Spinal cord (tissue), 10 donors: ENCODE results near the gene CHST1. TPM values are rescaled to one million over a fixed set of nuclear protein-coding genes. Genes with fewer than 3 reads are reported as not detected.

Experiments
- DNase-seq, 6 donors: peaks; one replicate each; pipeline versions ENCODE4 v3.0.0 to v3.0.0-alpha.2; 2013 to 2015; ENCODE audit warnings: low spot score in 6 of 6, low read depth in 4 of 6
- H3K27ac ChIP-seq: one replicate; pipeline ENCODE4 v1.5.1; 2013; ENCODE audit warnings: low read depth, low read length, control low read depth
- H3K27me3 ChIP-seq: one replicate; pipeline ENCODE4 v1.6.1; 2013; ENCODE audit warnings: low read length; ENCODE audit not compliant: control insufficient read depth, insufficient read depth
- H3K36me3 ChIP-seq: one replicate; pipeline ENCODE4 v1.6.1; 2013; ENCODE audit warnings: low read length; ENCODE audit not compliant: control insufficient read depth, insufficient read depth
- H3K4me1 ChIP-seq: one replicate; pipeline ENCODE4 v1.6.1; 2013; ENCODE audit warnings: low read length; ENCODE audit not compliant: control insufficient read depth, insufficient read depth
- H3K4me3 ChIP-seq: one replicate; pipeline ENCODE4 v1.5.1; 2013; ENCODE audit warnings: low read depth, low read length, control low read depth
- H3K9me3 ChIP-seq: one replicate; pipeline ENCODE4 v1.6.1; 2013; ENCODE audit warnings: low read length; ENCODE audit not compliant: control insufficient read depth, insufficient read depth
- WGBS: methylation state at CpG from one replicate; pipeline ENCODE4 v1.1.5; 2013; ENCODE audit warnings: missing lambda C conversion rate; ENCODE audit not compliant: insufficient coverage; 5-methylcytosine and 5-hydroxymethylcytosine counted together
- polyA plus RNA-seq, 2 donors: library from polyadenylated mRNA; unstranded; fragments of 120-200 nt; gene quantifications; one replicate each; pipeline ENCODE4 v1.2.1, GENCODE V29; 2013; ENCODE audit not compliant: insufficient read length in 2 of 2
- total RNA-seq, 2 donors: library from RNA; depleted of rRNA in 1 of 2; stranded (reverse); fragments of 120-200 nt in 1 of 2; fragments of >200 nt in 1 of 2; gene quantifications; one replicate each; pipeline versions ENCODE4 v1.2.3 to v1.2.4, GENCODE V29; 2013 to 2014
- donor health status: healthy.

Gene CHST1
- total and polyA plus RNA-seq, 4 donors = 8.5 to 62.4 (median 33.7) TPM

GRCh38 chr11:45622861-45623260, 42.6 kb downstream of the CHST1 start:
- no CpG with 5 or more reads among the region's 2 CpGs for whole genome bisulfite sequencing
- H3K27me3 ChIP-seq = no peaks in the 10 kb centered on the region
- no peaks in the 10 kb centered on the region for H3K36me3 ChIP-seq
- H3K27ac ChIP-seq = no peak overlapping the region
- H3K4me3 ChIP-seq = no peak overlapping the region
- H3K4me1 ChIP-seq = no peaks in the 10 kb centered on the region
- no peak for DNase-seq
- H3K9me3 ChIP-seq = peaks cover 6% of the 10 kb centered on the region

GRCh38 chr11:45622283-45622682, 43.1 kb downstream of the CHST1 start:
- H3K9me3 ChIP-seq = peaks cover 6% of the 10 kb centered on the region
- H3K4me3 ChIP-seq = no peak overlapping the region
- DNase-seq = no peak
- no peaks in the 10 kb centered on the region for H3K4me1 ChIP-seq
- H3K36me3 ChIP-seq = no peaks in the 10 kb centered on the region
- 83% methylated on average over 2 of the region's 2 CpGs for WGBS
- H3K27ac ChIP-seq = no peak overlapping the region
- no peaks in the 10 kb centered on the region for H3K27me3 ChIP-seq

DNA sequence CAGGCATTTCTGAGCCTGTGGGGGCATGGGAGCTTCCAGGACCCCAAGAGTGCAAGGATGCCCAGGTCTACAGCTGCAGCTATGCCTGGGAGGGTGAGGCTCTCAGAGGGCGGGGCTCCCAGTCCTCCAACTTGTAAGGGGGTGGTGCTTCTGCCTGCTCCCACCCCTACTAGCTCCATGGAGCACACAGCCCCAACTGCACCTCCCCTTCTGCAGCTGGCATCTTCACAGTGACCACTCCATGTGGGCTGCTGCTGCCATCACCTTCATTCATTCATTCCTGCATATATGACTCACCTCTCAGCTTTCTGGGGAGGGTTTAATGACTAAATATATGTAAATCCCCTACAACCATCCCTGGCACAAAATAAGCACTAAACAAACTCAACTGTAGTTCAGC, 43.8 kb downstream of the CHST1 start:
- Histone ChIP-seq H3K4me1 (no peaks in the 10 kb centered on the region), H3K36me3 (no peaks in the 10 kb centered on the region), H3K27me3 (no peaks in the 10 kb centered on the region), H3K9me3 (peaks cover 6% of the 10 kb centered on the region), H3K27ac (no peak overlapping the region), H3K4me3 (no peak overlapping the region)
- no CpG with 5 or more reads among the region's 1 CpG for WGBS
- no peak for DNase-seq

DNA sequence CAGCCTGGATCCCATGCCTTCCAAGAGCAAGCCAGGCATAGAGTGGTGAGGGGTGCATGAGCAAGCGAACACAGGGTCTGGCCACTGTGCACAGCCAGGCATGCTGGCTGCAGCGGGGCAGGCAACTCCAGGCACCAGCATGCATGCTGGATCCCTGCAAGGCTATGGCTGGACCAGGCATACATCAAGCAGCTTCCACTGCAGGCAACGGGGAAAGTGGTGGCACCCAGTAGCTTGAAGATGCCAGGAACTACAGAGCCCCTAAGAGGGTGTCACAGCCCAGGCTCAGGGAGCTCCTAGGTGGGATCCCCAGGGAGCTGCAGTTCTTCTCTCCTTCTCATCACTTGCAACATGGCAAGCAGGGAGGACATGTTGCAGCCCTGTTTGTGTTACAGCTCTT, 45.2 kb downstream of the CHST1 start:
- no peak for DNase-seq
- Histone ChIP-seq H3K9me3 (peaks cover 6% of the 10 kb centered on the region), H3K27me3 (no peaks in the 10 kb centered on the region), H3K27ac (no peak overlapping the region), H3K4me1 (no peaks in the 10 kb centered on the region), H3K36me3 (no peaks in the 10 kb centered on the region), H3K4me3 (no peak overlapping the region)
- 71% methylated on average over 3 of the region's 3 CpGs for WGBS

GRCh38 chr11:45618897-45619296, 46.5 kb downstream of the CHST1 start:
- DNase-seq = no peak

GRCh38 chr11:45617871-45618601, 47.4 kb downstream of the CHST1 start:
- no peak overlapping the region for H3K4me3 ChIP-seq
- 73% methylated on average over 5 of the region's 9 CpGs for WGBS
- DNase-seq = no peak
- no peak overlapping the region for H3K27ac ChIP-seq
- no peaks in the 10 kb centered on the region for H3K4me1 ChIP-seq
- H3K27me3 ChIP-seq = no peaks in the 10 kb centered on the region
- no peaks in the 10 kb centered on the region for H3K36me3 ChIP-seq
- peaks cover 6% of the 10 kb centered on the region for H3K9me3 ChIP-seq

More at GRCh38 chr11:45618897-45619296, 46.5 kb downstream of the CHST1 start:
- no peak overlapping the region for H3K4me3 ChIP-seq
- no peaks in the 10 kb centered on the region for H3K27me3 ChIP-seq
- no peak overlapping the region for H3K27ac ChIP-seq
- no peaks in the 10 kb centered on the region for H3K4me1 ChIP-seq
- H3K36me3 ChIP-seq = no peaks in the 10 kb centered on the region
- H3K9me3 ChIP-seq = peaks cover 6% of the 10 kb centered on the region

DNA sequence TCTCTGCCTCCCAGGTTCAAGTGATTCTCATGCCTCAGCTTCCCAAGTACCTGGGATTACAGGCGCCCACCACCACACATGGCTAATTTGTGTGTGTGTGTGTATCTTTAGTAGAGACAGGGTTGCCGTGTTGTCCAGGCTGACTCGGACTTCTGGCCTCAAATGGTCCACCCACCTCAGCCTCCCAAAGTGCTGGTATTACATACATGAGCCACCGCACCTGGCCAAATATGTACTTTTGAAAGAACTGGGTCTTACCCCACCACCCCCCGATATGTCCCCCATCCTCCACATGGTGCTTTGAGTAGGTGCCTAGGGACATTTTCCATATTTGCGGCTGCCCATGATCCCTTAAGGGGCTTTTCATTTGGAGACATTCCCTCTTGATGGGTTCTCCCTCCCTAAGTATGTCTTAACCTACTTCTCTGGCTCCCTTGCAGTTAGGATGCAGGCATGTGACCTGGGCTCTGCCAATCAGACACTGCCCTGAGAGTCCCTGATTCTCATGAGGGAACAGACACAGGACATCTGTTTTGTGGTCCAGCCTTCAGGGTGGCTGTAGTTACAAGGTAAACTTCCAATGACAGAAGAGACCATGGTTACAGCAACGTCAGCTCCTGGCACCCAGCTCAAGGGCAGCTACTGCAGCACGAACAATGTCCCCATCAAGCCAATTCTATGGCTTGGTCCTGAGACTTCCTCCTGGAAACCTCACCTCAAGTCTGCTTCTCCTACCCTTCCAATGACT, 48.4 kb downstream of the CHST1 start:
- Histone ChIP-seq H3K27me3 (no peaks in the 10 kb centered on the region), H3K4me3 (no peak overlapping the region), H3K27ac (no peak overlapping the region), H3K36me3 (no peaks in the 10 kb centered on the region), H3K4me1 (no peaks in the 10 kb centered on the region), H3K9me3 (peaks cover 6% of the 10 kb centered on the region)
- DNase-seq = no peak
- WGBS = 77% methylated on average over 4 of the region's 8 CpGs

- Histone ChIP-seq H3K27ac (no peak overlapping the region), H3K4me1 (no peaks in the 10 kb centered on the region), H3K9me3 (no peaks in the 10 kb centered on the region), H3K36me3 (no peaks in the 10 kb centered on the region), H3K4me3 (no peak overlapping the region), H3K27me3 (no peaks in the 10 kb centered on the region)
- 82% methylated on average over 3 of the region's 4 CpGs for WGBS
- no peak for DNase-seq
Measured at GRCh38 chr11:45615182-45615792, 50.1 kb downstream of the CHST1 start.

- H3K4me3 ChIP-seq = no peak overlapping the region
- H3K9me3 ChIP-seq = no peaks in the 10 kb centered on the region
- H3K27me3 ChIP-seq = no peaks in the 10 kb centered on the region
- DNase-seq = no peak
- H3K36me3 ChIP-seq = no peaks in the 10 kb centered on the region
- no peaks in the 10 kb centered on the region for H3K4me1 ChIP-seq
- WGBS = 77% methylated on average over 2 of the region's 6 CpGs
- H3K27ac ChIP-seq = no peak overlapping the region
Measured at GRCh38 chr11:45614196-45614828, 51.1 kb downstream of the CHST1 start.
